WTC11 (cell line): ENCODE measurements around the gene GASK1A.

Experiments used
- ATF1 ChIP-seq: sonication (generic); formaldehyde crosslinking; IDR thresholded peaks from 2 replicates; pipeline ENCODE4 v1.8.1; 2023; ENCODE audit warnings: mild to moderate bottlenecking, moderate library complexity, missing genetic modification reagents
- GABPB1 ChIP-seq: sonication (generic); formaldehyde crosslinking; IDR thresholded peaks from 2 replicates; pipeline ENCODE4 v1.8.1; 2023; ENCODE audit warnings: mild to moderate bottlenecking, missing genetic modification reagents
- MXD4 ChIP-seq: fragments of 250-450 bp; sonication (Bioruptor Pico); IDR thresholded peaks from 2 replicates; pipeline ENCODE4 v1.8.0; 2021; ENCODE audit warnings: mild to moderate bottlenecking, moderate library complexity, borderline replicate concordance
- NFATC4 ChIP-seq: fragments of 250-450 bp; sonication (Bioruptor Pico); IDR thresholded peaks from 2 replicates; pipeline ENCODE4 v1.9.0; 2021; ENCODE audit warnings: mild to moderate bottlenecking
- NR3C1 ChIP-seq: sonication (generic); formaldehyde crosslinking; conservative IDR thresholded peaks from 2 replicates; pipeline ENCODE4 v1.8.1; 2023; ENCODE audit warnings: low read depth, mild to moderate bottlenecking, missing genetic modification reagents
- SP1 ChIP-seq: sonication (generic); formaldehyde crosslinking; conservative IDR thresholded peaks from 2 replicates; pipeline ENCODE4 v1.8.1; 2022; ENCODE audit warnings: missing genetic modification reagents
- TEAD1 ChIP-seq: sonication (generic); formaldehyde crosslinking; IDR thresholded peaks from 2 replicates; pipeline ENCODE4 v1.8.0; 2022; ENCODE audit warnings: mild to moderate bottlenecking, missing genetic modification reagents
- TEAD4 ChIP-seq: sonication (generic); formaldehyde crosslinking; IDR thresholded peaks from 2 replicates; pipeline ENCODE4 v1.8.0; 2022; ENCODE audit warnings: mild to moderate bottlenecking, missing genetic modification reagents
- ZNF263 ChIP-seq: sonication (generic); formaldehyde crosslinking; IDR thresholded peaks from 2 replicates; pipeline ENCODE4 v1.8.1; 2022; ENCODE audit warnings: low read depth, mild to moderate bottlenecking, moderate library complexity, missing genetic modification reagents
- TF ChIP-seq, protein P1 (sequence below): sonication (generic); formaldehyde crosslinking; IDR thresholded peaks from 2 replicates; pipeline ENCODE4 v1.8.0; 2022; ENCODE audit warnings: missing genetic modification reagents
- TF ChIP-seq, protein P2 (sequence below): fragments of 200-600 bp; IDR thresholded peaks from 2 replicates; pipeline ENCODE4 v1.8.0; 2022; ENCODE audit warnings: antibody characterized with exemption
- TF ChIP-seq, protein P3 (sequence below): sonication (generic); formaldehyde crosslinking; IDR thresholded peaks from 2 replicates; pipeline ENCODE4 v1.8.1; 2023; ENCODE audit warnings: mild to moderate bottlenecking, missing genetic modification reagents, moderate library complexity

DNA sequence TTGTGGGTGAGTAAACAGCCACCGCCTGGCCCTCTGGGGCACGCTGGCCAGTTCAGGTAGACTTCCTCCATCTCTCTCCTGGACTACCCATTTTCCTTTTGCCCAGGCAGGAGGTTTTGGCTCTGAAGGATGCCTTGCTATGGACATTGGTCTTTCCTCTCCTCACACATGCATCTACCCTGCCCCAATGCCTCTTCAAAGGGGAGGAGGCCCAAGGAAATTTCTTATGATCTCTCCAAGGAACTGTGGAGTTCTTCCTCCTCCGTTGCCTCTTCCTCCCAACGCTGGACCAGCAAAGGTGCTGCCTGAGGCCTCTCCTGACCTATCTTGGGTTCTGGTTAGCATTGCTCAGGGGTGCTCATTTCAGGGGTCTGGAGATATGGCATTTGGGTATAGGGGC lies 93.2 kb downstream of the GASK1A start:
- TF ChIP-seq ATF1 = no peak
- TF ChIP-seq NFATC4 = no peak
- no peak for TF ChIP-seq TEAD1 (CRISPR knock-in tag)
- TF ChIP-seq TEAD4 (CRISPR knock-in tag) = no peak
- TF ChIP-seq, protein P1, sequence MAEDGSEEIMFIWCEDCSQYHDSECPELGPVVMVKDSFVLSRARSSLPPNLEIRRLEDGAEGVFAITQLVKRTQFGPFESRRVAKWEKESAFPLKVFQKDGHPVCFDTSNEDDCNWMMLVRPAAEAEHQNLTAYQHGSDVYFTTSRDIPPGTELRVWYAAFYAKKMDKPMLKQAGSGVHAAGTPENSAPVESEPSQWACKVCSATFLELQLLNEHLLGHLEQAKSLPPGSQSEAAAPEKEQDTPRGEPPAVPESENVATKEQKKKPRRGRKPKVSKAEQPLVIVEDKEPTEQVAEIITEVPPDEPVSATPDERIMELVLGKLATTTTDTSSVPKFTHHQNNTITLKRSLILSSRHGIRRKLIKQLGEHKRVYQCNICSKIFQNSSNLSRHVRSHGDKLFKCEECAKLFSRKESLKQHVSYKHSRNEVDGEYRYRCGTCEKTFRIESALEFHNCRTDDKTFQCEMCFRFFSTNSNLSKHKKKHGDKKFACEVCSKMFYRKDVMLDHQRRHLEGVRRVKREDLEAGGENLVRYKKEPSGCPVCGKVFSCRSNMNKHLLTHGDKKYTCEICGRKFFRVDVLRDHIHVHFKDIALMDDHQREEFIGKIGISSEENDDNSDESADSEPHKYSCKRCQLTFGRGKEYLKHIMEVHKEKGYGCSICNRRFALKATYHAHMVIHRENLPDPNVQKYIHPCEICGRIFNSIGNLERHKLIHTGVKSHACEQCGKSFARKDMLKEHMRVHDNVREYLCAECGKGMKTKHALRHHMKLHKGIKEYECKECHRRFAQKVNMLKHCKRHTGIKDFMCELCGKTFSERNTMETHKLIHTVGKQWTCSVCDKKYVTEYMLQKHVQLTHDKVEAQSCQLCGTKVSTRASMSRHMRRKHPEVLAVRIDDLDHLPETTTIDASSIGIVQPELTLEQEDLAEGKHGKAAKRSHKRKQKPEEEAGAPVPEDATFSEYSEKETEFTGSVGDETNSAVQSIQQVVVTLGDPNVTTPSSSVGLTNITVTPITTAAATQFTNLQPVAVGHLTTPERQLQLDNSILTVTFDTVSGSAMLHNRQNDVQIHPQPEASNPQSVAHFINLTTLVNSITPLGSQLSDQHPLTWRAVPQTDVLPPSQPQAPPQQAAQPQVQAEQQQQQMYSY (CRISPR knock-in tag) = no peak
- no peak for TF ChIP-seq NR3C1 (CRISPR knock-in tag)
- TF ChIP-seq, protein P2, sequence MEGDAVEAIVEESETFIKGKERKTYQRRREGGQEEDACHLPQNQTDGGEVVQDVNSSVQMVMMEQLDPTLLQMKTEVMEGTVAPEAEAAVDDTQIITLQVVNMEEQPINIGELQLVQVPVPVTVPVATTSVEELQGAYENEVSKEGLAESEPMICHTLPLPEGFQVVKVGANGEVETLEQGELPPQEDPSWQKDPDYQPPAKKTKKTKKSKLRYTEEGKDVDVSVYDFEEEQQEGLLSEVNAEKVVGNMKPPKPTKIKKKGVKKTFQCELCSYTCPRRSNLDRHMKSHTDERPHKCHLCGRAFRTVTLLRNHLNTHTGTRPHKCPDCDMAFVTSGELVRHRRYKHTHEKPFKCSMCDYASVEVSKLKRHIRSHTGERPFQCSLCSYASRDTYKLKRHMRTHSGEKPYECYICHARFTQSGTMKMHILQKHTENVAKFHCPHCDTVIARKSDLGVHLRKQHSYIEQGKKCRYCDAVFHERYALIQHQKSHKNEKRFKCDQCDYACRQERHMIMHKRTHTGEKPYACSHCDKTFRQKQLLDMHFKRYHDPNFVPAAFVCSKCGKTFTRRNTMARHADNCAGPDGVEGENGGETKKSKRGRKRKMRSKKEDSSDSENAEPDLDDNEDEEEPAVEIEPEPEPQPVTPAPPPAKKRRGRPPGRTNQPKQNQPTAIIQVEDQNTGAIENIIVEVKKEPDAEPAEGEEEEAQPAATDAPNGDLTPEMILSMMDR = no peak
- no peak for TF ChIP-seq GABPB1 (CRISPR knock-in tag)
- TF ChIP-seq, protein P3, sequence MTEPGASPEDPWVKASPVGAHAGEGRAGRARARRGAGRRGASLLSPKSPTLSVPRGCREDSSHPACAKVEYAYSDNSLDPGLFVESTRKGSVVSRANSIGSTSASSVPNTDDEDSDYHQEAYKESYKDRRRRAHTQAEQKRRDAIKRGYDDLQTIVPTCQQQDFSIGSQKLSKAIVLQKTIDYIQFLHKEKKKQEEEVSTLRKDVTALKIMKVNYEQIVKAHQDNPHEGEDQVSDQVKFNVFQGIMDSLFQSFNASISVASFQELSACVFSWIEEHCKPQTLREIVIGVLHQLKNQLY (CRISPR knock-in tag) = no peak
- no peak for TF ChIP-seq ZNF263 (CRISPR knock-in tag)
- TF ChIP-seq MXD4 = no peak
- no peak for TF ChIP-seq SP1 (CRISPR knock-in tag)
